ENCODE results near the gene LAPTM5.

Gene LAPTM5

DNA sequence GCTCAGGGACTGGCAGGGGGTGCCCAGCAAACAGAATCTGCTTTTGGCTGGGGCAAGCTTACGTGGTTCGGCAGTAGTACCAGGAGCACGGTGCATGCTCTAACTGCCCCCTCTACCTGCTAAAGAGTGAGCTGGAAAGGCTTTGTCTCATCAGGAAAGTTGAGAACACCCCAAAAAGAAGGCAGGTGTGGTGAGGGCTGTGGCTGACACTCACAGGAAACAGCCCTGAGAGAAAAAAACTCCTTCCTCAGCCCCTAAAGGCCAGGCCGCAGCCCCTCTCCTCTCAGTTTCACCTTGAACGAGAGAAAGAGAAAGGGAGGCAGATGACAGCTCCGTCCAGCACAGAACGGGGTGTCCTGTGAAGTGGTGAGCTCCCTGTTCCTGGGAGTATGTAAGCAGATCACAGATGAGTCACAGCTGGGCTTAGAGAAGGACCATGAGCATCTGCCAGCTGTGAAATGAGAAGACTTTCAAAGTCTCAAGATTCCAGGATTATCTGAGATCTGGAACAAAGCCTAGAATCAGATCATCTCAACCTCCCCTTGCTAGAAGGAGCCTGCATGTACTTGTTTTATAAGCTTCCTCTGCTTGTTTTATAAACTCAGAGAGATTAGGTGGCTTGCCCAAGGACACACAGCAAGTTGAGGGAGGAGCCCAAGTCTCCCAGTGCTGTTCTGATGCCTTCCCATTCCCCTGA lies 13.4 kb downstream of the LAPTM5 start:
- H3K4me3 ChIP-seq (ENCODE audit: low read depth in 1 of 2, low read length in 2 of 2) = no peak overlapping the region
- H3K27ac ChIP-seq (ENCODE audit: low read length) = peak overlapping the region; percentile 19
- peaks cover 5 to 11% of the 10 kb centered on the region in 2 donors for H3K4me1 ChIP-seq (ENCODE audit: control insufficient read depth in 1 of 2, insufficient read depth in 2 of 2, low read length in 2 of 2)
- no peaks in the 10 kb centered on the region for H3K36me3 ChIP-seq (ENCODE audit: control insufficient read depth in 1 of 2, insufficient read depth in 2 of 2, low read length in 2 of 2)
- no peaks in the 10 kb centered on the region for H3K27me3 ChIP-seq (ENCODE audit: low read depth, low read length)
- H3K9me3 ChIP-seq (ENCODE audit: control insufficient read depth in 1 of 2, low read length in 2 of 2) = no peaks in the 10 kb centered on the region

DNA sequence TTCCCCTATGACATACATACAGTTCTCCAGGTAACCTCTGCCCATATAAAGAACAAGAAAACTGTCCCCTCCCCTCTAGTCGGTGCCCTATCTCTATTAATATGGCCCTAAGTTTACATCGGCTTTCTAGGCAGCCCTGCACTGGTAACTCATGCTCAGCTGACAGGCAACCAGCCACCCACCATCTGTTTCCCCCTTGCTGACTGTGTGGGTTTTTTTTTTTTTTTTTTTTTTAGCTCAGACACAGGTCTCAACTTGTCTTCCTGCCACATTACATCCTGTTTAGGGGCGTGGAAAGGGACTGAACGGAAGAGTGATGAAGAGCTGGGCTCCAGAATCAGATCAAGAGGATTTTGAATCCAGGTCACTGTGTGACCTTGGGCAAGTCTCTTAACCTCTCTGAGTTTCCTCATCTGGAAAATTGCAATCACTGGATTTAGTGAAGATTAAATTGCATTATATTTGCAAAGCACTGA lies 14.0 kb downstream of the LAPTM5 start:
- no peaks in the 10 kb centered on the region for H3K9me3 ChIP-seq (ENCODE audit: control insufficient read depth in 1 of 2, low read length in 2 of 2)
- no peaks in the 10 kb centered on the region for H3K27me3 ChIP-seq (ENCODE audit: low read depth, low read length)
- no peak overlapping the region for H3K4me3 ChIP-seq (ENCODE audit: low read depth in 1 of 2, low read length in 2 of 2)
- peaks cover 5 to 7% of the 10 kb centered on the region in 2 donors for H3K4me1 ChIP-seq (ENCODE audit: control insufficient read depth in 1 of 2, insufficient read depth in 2 of 2, low read length in 2 of 2)
- H3K36me3 ChIP-seq (ENCODE audit: control insufficient read depth in 1 of 2, insufficient read depth in 2 of 2, low read length in 2 of 2) = peaks cover 0 to 5% of the 10 kb centered on the region in 2 donors
- H3K27ac ChIP-seq (ENCODE audit: low read length) = no peak overlapping the region

GRCh38 chr1:30742963-30743559 lies 14.5 kb downstream of the LAPTM5 start:
- no peak overlapping the region for H3K4me3 ChIP-seq (ENCODE audit: low read depth in 1 of 2, low read length in 2 of 2)
- H3K27ac ChIP-seq (ENCODE audit: low read length) = no peak overlapping the region
- peaks cover 1% of the 10 kb centered on the region in 2 donors for H3K4me1 ChIP-seq (ENCODE audit: control insufficient read depth in 1 of 2, insufficient read depth in 2 of 2, low read length in 2 of 2)
- H3K27me3 ChIP-seq (ENCODE audit: low read depth, low read length) = no peaks in the 10 kb centered on the region
- H3K9me3 ChIP-seq (ENCODE audit: control insufficient read depth in 1 of 2, low read length in 2 of 2) = no peaks in the 10 kb centered on the region
- H3K36me3 ChIP-seq (ENCODE audit: control insufficient read depth in 1 of 2, insufficient read depth in 2 of 2, low read length in 2 of 2) = peaks cover 0 to 10% of the 10 kb centered on the region in 2 donors

DNA sequence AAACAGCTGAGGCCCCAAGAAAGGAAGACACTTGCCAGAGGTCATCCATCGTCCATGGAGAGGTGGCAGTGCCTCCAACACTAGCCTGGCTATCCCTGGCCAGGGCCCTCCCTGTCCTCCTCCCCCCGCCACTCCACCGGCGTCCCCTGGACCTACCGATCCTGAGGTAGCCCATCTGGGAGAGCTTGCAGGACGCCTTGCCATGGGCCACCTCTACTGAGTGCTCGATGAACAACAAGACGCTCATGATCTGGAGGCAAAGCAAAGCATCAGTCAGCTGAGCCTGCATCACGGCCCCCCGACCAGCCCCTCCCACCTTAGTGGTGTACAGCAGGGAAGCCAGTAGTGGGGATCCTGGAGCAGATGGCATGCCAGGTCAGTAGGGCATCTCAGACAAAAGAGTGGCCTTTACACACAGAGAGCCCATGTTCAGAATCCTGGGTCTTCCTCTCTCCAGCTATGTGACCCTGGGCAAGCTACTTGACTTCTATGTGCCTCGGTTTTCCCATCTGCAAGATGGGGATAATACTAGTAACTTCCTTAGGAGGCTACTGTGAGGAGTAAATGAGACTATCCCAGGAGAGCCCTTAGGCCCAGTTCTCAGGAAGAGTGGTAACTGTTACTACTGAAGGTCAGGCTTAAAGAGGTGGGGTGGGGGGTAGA lies 15.1 kb downstream of the LAPTM5 start:
- Histone ChIP-seq H3K4me1 (ENCODE audit: control insufficient read depth in 1 of 2, insufficient read depth in 2 of 2, low read length in 2 of 2) (no peaks in the 10 kb centered on the region), H3K27me3 (ENCODE audit: low read depth, low read length) (no peaks in the 10 kb centered on the region), H3K4me3 (ENCODE audit: low read depth in 1 of 2, low read length in 2 of 2) (no peak overlapping the region), H3K27ac (ENCODE audit: low read length) (no peak overlapping the region), H3K9me3 (ENCODE audit: control insufficient read depth in 1 of 2, low read length in 2 of 2) (no peaks in the 10 kb centered on the region), H3K36me3 (ENCODE audit: control insufficient read depth in 1 of 2, insufficient read depth in 2 of 2, low read length in 2 of 2) (peaks cover 0 to 10% of the 10 kb centered on the region in 2 donors)

GRCh38 chr1:30741239-30741894 lies 16.2 kb downstream of the LAPTM5 start:
- Histone ChIP-seq H3K4me3 (ENCODE audit: low read depth in 1 of 2, low read length in 2 of 2) (no peak overlapping the region), H3K4me1 (ENCODE audit: control insufficient read depth in 1 of 2, insufficient read depth in 2 of 2, low read length in 2 of 2) (no peaks in the 10 kb centered on the region), H3K27me3 (ENCODE audit: low read depth, low read length) (no peaks in the 10 kb centered on the region), H3K27ac (ENCODE audit: low read length) (no peak overlapping the region), H3K9me3 (ENCODE audit: control insufficient read depth in 1 of 2, low read length in 2 of 2) (no peaks in the 10 kb centered on the region), H3K36me3 (ENCODE audit: control insufficient read depth in 1 of 2, insufficient read depth in 2 of 2, low read length in 2 of 2) (peaks cover 0 to 10% of the 10 kb centered on the region in 2 donors)

DNA sequence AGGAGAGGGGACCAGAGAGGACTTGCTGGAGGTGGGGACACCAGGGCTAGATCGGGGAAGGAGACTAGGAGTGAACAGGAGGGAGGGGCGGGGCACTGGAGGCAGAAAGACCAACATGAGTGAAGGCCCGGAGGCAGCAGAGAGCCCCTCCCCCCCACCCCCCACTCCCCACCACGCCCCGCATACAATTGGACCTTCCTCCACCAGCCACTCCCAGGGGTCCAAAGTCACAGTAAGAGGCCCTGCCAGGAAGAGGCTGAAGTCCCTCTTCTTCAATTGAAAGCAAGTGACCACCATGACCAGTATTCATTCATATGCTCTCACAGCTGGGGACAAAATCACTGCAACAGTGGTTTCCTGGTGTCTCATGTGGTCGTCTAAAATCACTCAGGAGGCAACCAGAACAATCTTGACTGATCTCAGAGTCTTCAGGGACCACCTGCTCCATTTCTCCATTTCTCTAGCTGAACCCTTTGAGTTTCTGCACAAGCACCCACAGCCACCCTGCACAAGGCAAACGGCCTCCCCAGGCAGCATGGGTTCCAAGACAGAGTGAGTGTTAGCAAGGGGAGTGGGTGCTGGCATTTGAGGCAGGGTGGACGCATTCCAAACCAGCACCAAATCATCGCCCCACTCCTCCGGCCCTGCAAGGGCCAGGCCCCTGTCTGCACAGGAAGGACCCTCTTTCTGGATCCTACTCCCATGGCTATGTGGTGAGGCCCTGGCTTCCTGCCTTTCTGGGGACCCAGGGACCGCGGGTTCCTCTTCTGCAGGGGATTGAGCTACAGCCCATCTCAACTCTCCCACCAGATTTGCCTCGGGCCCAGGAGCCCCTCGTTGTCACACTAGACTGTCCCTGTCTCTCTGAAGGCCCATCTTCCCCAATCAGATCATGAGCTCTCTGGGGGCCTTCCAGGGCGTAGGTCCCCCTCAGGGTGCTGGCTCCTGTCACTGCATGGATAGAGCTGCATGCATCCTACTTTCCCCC lies 17.0 kb downstream of the LAPTM5 start:
- Histone ChIP-seq H3K36me3 (ENCODE audit: control insufficient read depth in 1 of 2, insufficient read depth in 2 of 2, low read length in 2 of 2) (peaks cover 6 to 12% of the 10 kb centered on the region in 2 donors), H3K4me3 (ENCODE audit: low read depth in 1 of 2, low read length in 2 of 2) (no peak overlapping the region), H3K4me1 (ENCODE audit: control insufficient read depth in 1 of 2, insufficient read depth in 2 of 2, low read length in 2 of 2) (no peaks in the 10 kb centered on the region), H3K27ac (ENCODE audit: low read length) (no peak overlapping the region), H3K27me3 (ENCODE audit: low read depth, low read length) (no peaks in the 10 kb centered on the region), H3K9me3 (ENCODE audit: control insufficient read depth in 1 of 2, low read length in 2 of 2) (no peaks in the 10 kb centered on the region)

GRCh38 chr1:30739601-30740000 lies 18.0 kb downstream of the LAPTM5 start:
- Histone ChIP-seq H3K27ac (ENCODE audit: low read length) (no peak overlapping the region), H3K4me1 (ENCODE audit: control insufficient read depth in 1 of 2, insufficient read depth in 2 of 2, low read length in 2 of 2) (no peaks in the 10 kb centered on the region), H3K4me3 (ENCODE audit: low read depth in 1 of 2, low read length in 2 of 2) (no peak overlapping the region), H3K9me3 (ENCODE audit: control insufficient read depth in 1 of 2, low read length in 2 of 2) (no peaks in the 10 kb centered on the region), H3K36me3 (ENCODE audit: control insufficient read depth in 1 of 2, insufficient read depth in 2 of 2, low read length in 2 of 2) (peaks cover 6 to 13% of the 10 kb centered on the region in 2 donors), H3K27me3 (ENCODE audit: low read depth, low read length) (no peaks in the 10 kb centered on the region)

GRCh38 chr1:30738715-30739559 lies 18.6 kb downstream of the LAPTM5 start:
- Histone ChIP-seq H3K36me3 (ENCODE audit: control insufficient read depth in 1 of 2, insufficient read depth in 2 of 2, low read length in 2 of 2) (peaks cover 6 to 13% of the 10 kb centered on the region in 2 donors), H3K4me3 (ENCODE audit: low read depth in 1 of 2, low read length in 2 of 2) (no peak overlapping the region), H3K9me3 (ENCODE audit: control insufficient read depth in 1 of 2, low read length in 2 of 2) (no peaks in the 10 kb centered on the region), H3K27me3 (ENCODE audit: low read depth, low read length) (no peaks in the 10 kb centered on the region), H3K4me1 (ENCODE audit: control insufficient read depth in 1 of 2, insufficient read depth in 2 of 2, low read length in 2 of 2) (no peaks in the 10 kb centered on the region), H3K27ac (ENCODE audit: low read length) (no peak overlapping the region)

- peaks cover 6 to 13% of the 10 kb centered on the region in 2 donors for H3K36me3 ChIP-seq (ENCODE audit: control insufficient read depth in 1 of 2, insufficient read depth in 2 of 2, low read length in 2 of 2)
- H3K9me3 ChIP-seq (ENCODE audit: control insufficient read depth in 1 of 2, low read length in 2 of 2) = no peaks in the 10 kb centered on the region
- H3K4me3 ChIP-seq (ENCODE audit: low read depth in 1 of 2, low read length in 2 of 2) = no peak overlapping the region
- no peaks in the 10 kb centered on the region for H3K27me3 ChIP-seq (ENCODE audit: low read depth, low read length)
- no peaks in the 10 kb centered on the region for H3K4me1 ChIP-seq (ENCODE audit: control insufficient read depth in 1 of 2, insufficient read depth in 2 of 2, low read length in 2 of 2)
- no peak overlapping the region for H3K27ac ChIP-seq (ENCODE audit: low read length)
Measured at GRCh38 chr1:30738040-30738714, 19.4 kb downstream of the LAPTM5 start.
